HG03558 (cell line): ENCODE measurements around the gene CLP1.
"Not testable (repeated sequence)": the region's sequence is repeated elsewhere in the genome, so short reads cannot be mapped to it uniquely, and the experiment has no call there.

ENCODE experiments used
- ATAC-seq: cut with Tn5 transposase; IDR thresholded peaks from one replicate; pipeline ENCODE4 v1.9.1; 2021; ENCODE audit warnings: moderate number of reproducible peaks; ENCODE audit not compliant: unreplicated experiment; ENCODE audit errors: extremely low read depth

The CLP1 gene

DNA sequence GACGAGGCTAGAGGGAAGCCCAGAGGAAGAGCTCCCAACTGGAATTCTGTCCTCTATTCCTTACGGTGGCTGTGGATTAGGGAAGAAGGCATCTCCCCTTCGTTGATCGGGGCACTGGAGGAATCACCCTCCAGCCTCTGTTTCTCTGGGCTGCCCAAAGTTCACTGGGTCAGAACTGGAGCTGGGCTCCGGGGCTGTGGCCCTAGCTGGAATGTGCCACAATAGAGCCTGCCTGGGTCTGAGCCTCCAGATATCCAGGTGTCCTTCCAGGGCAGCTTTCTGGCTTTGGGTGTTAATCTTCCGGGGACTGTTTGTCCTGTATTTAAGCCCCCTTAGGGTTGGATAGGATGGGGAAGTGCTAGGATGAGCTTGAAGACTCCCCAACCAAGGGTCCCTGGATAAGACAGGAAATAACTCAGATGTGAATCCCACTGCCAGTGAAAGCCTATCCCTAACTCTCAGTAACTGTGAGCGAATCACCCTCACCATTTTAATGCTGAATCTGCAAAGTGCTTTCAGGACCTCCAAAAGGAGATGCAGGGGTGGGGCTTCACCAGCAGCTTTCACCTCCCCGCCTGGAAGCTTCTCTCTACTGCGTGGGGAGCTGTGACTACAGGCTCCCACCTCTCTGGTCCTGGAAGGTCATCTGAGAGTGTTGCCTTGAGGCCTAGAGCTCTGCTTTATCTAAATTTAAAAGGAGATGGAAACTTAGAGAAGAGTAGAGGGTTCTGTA is 17.3 kb upstream of the CLP1 start:
- ATAC-seq, result no peak

DNA sequence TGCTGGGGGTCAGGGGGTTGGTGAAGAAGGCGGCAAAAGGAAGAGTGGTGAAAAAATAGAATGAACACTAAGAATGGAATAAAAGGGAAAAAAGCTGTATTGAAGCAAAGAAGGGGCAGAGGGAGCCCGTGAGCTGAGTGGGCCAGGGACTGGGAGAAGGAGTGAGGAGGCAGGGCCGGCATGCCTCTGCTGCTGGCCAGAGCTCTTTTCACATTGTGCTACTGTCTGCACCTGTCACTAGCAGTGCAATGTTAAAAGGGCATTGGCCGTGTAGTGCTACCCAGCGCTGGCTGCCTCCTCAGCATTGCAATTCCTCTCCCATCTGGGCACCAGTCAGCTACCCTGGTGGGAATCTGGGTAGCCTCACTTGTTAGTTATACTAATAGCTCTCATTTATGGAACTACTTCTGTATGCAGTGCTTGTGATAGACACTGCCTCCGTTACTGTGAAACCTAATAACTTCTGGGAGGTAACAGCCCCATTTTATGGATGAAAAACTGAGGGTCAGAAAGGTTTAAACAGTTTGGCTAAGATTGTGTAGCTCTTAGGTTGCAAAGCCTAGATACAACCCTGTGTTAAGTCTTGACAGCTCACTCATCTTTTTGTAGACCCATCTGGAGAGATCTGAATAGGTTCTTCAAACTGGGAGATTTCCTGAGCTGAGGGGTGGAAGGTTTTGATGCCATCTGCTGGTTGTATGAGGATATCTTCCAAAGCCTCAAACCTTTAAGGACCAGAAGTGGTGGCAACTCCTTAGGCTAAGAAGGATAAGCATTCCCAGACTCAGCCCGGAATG is 16.4 kb upstream of the CLP1 start:
- no peak for ATAC-seq

DNA sequence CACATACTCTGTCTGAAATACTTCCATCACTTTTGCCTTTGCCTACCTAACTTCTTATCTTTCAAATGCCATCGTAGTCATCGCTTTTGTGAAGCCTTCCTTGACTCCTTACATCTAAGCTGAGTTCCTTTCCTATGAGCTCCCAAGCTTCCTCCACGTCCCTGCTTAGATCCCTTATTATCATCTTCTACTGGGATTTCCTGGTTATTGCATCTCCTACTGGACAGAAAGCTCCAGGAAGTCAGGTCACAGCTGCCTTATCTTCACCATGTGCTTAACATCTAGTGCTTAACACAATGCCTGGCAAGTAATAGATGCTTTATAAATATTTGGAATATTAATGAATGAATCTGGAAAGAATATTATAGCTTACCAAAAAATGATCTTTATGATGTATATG is 13.8 kb upstream of the CLP1 start:
- ATAC-seq, result no peak

DNA sequence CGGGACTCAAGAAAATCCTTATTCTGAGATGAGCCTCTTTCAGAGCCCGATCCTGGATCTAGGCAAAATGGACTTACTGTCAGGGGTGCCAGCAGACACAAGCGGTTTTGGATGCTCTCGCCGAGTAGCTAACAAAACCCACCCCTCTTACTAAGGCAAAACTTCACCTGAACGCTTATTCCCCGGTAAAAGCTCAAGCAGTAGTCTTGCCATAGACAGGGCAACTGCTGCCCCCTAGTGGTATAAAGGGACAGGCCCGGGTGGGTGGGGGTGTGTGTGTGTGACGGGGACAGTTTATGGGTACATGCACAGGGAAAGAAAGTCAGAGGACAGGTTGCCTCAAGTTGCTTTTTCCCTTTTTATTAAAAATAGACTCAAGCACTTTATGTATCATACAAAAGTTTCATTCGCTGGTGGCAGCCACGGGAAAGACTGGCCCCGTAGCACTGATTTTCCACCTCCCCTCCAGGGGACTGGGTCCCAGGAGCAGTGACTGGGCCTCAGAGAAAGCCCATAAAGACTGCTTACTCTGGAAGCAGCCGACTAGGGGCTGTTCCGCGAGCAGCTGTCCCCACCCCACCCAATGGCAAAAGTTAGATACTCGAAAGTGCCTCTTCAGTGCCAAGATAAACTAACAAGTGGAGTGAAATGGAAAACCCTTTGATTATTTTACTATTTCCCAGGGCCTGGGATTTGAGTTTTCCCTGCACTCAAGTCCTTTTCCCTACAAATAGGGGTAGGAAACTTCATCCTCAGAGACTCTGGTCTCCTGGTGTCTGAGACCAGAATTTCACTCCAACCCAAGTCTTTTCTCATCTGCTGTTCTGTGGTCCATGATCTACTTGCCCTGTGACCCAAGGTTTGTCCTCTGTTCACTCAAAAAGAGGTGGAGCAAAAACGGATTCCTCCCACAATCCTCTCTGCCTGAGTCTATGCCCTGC is 12.5 kb upstream of the CLP1 start:
- ATAC-seq, result no peak

DNA sequence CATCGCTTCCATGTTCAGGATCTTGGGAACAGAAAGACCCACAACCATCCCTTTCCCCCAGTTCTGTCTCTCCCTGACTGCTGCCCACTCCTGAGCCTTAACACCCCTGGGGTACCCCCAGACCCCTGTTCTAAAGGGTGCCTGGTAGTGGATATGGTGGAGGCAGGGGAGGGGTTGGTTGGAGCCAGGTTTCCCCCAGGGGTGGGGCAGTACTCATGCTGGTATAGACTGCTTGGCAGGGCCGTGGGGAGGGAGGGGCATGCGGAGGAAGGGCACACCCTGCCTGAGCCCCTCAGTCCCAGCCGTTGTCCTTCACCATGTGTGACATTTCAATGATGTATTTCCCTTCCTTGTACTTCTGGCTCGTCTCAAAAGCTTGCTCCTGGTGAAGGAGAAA is 11.9 kb upstream of the CLP1 start:
- no peak for ATAC-seq

DNA sequence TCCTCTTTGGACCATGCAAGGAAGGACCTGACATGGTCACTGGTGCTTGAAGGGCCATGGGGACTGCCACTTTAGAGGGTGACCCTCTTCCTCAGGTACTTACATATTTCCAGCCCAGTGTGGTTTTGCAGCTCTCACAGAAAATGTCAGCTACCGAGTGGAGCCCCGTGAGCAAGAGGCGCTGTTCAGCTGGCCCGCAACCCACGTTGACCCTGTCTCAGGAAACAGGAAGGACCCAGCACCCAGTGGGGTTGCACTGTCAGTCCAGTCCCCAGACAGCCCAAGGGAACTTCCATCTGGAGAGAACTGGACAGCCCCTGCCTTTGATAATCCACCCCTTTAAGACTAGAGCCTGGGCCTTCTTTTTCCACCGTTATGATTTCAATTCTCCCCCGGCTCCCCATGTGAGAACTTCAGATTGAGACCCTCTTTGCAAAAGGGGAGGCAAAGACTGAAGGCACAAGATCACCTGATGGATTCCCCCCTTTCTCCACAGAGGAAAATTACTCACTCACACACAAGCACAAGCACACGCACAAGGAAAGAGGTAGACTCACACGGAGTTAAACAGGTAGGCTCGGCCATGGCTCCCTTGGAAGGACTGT is 11.3 kb upstream of the CLP1 start:
- ATAC-seq, result no peak

DNA sequence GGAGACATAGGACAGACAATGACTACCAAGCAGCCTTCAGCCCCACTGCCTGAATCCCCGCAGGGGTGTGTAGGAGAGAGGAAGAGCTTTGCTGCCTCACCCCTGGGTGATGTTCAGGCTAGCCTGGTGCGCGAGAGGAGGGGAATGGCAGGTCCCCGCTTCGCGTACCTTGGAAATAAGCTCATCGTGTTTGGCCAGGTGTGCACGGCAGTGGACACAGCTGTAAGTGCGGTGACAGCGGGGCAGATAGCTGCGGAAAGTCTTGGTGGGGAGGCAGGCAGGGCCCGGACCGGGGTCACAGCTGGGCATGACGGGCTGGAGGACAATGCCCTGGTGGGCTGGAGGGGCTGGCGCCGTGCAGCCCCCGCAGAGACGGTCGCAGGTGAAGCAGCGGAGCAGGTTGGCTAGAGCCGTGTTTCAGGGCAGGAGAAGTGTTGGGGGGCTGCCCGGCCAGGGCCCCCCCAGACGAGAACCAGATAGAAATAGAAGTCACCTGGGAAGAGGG is 10.7 kb upstream of the CLP1 start:
- ATAC-seq, result no peak

DNA sequence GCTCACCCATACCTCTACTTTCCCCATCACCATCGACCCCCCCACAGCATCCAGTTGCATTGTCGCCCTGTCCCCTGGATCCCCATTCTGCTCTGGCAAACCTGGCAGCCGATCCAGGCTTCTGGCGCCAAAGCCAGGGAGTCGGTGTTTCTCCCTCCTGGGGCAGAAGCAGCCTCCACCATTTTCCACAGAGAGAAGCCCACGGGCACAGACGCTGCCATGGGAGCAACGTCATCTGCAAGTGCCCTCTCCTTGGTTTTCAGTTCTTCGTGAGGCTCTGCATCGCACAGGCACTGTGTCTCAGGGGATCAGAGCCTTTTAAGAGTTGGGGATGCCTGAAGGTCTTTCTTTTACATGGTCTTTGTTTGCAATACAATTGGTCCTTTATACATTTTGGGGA is 10.2 kb upstream of the CLP1 start:
- no peak for ATAC-seq

DNA sequence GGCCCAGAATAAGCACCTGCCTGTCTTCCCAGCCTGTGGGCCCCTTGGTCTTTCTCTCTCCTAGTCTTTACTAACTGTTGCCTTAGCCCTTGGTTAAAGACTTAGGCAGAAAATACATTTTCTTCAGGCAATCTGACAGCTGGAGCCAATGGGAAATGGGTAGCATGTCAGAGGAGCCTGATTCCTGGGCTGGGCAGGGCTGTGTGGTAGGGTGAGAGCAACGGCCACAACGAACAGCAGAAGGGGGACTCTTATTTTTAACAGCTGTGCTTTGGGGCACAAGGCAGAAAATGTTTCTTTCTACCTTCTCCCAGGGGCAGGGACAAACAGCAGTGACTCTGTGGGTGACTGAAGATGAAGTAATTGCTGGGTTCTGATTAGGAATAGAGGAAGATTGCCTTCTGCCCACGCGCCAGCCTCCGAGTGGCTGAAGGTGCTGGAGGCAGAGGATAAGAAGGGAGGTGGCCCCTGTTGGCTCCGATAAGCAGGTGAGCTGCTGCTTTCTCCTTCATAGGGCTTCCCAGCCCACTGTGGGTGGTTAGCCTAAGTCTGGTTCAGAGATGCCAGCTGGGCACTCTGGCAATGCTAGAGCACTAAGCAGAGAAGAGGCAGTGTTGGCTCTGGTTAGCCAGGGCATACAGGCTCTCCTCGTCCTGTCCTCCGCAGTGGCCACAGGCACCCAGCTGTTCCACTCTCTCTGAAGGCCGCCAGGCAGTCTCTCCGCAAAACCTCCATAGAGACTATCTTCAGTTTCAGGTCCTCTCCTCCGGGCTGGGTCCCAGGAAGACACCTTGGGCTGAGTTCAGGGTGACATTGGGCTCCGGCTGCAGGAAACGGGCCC is 9.4 kb upstream of the CLP1 start:
- ATAC-seq, result no peak

DNA sequence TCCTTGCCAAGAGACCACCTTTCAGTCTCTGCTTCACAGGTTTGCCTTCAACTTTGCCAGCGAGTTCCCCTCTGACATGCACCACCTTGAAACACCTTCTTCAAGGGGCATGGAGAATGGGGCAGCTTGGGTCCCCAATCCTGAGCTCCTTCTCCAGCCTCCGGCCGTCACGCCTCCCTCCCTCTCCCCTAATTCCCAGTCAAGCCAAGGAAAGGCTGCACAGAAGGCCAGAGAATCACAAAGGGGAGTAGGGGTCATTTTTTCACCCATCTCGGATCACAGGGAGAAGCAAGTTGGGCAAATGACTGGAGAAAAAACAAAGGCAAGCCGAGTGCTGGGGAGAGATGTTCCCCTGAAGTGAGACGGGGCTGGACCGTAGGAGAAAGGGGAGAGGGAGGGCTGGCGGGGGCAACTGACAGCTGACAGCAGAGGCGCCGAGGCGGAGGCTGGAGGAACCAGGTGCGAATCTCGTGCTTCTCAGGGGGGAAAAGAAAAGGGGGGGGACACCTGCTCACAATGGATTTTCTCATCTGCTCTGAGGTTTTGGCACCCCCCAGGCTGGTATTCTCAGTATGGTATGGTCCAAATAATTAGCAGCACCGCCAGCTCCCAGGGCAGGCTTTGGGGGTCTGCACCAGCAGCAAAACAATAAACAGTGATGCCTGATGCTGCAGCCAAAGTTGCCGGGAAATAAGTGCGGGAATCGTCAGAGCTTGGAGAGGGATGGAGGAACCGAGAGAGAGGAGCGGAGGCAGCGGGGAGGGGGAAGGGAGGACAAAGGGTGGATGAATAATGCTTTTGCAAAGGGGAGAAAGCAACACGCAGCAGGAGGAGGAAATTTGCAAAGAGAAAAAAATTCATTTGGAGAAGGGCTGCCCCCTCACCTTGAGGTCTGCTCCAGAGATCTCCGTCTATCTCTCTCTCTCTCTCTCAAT is 8.5 kb upstream of the CLP1 start:
- ATAC-seq, result no peak

DNA sequence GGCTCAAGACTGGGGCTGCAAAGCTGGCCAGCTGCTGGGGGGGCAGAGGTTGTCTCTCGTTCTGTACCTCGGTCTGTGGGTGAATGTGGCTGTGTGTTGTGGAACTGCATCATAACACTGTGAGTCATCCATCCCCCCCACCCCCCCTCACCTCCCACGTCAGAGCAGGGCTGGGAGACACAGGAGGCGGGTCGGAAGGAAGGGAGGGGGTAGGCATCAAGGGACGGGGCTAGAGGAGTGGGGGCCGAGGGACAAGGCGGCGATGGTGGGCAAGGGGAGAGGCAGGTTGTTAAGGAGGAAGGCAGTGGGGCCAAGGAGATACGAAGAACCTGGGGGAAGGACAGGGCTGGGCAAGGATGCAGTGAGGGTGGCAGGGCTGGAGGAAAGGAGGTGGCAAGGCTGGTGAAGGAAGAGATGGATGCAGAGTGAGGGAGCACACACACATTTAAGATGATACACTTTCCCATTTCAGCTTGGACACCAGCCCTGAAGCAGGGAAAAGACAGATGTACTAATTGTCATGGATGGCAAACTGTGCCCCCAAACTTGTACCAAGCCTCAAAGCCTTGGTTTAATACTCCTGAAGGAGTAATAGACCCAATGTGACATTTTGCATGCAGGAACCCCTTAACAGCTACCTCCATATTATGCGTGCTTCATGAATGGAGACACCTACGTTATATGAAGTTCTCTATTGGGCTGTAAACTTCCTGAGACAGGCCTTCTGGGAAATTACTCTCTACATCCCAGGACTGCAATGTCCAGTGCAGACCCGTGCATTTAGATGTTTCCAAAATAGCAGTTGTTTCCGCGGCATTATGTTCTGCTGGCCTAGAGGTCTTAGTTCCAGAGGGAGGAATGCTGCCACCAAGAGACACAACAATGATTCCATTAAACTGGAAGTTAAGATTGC is 7.5 kb upstream of the CLP1 start, which contains the start of gene YPEL4:
Gene YPEL4, minus strand, starts transcription at position 87 of the 913 bp plus-strand sequence. CDS start 2,805 bp downstream, outside the sequence.
- ATAC-seq, result no peak

DNA sequence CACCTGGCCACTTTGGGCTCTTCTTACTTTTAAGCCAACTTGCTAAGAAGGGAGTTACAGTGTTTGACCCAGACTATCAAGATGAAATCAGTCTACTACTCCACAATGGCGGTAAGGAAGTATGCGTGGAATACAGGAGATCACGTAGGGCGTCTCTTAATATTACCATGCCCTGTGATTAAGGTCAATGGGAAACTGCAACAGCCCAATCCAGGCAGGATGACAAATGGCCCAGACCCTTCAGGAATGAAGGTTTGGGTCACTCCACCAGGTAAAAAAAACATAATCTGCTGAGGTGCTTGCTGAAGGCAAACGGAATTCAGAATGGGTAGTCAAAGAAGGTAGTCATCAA is 6.8 kb upstream of the CLP1 start:
- no peak for ATAC-seq

DNA sequence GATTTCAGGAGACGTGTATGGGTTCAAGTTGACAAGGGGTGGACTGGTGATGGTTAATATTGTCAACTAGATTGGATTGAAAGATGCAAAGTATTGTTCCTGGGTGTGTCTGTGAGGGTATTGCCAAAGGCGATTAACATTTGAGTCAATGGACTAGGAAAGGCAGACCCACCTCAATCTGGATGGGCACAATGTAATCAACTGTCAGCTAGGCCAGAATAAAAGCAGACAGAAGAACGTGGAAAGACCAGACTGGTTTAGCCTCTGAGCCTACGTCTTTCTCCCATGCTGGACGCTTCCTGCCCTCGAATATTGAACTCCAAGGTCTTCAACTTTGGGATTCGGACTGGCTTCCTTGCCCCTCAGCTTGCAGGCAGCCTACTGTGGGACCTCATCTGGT is 6.2 kb upstream of the CLP1 start:
- no peak for ATAC-seq

DNA sequence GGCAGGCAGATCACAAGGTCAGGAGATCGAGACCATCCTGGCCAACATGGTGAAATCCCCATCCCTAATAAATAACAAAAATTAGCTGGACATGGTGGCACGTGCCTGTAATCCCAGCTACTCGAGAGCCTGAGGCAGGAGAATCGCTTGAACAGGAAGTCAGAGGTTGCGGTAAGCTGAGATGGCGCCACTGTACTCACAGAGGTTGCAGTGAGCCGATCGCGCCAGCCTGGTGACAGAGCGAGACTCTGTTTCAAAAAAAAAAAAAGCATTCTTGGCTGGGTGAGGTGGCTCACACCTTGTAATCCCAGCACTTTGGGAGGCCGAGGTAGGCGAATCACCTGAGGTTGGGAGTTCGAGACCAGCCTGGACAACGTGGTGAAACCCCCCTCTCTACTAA is 5.3 kb upstream of the CLP1 start:
- not testable (repeated sequence) for ATAC-seq

DNA sequence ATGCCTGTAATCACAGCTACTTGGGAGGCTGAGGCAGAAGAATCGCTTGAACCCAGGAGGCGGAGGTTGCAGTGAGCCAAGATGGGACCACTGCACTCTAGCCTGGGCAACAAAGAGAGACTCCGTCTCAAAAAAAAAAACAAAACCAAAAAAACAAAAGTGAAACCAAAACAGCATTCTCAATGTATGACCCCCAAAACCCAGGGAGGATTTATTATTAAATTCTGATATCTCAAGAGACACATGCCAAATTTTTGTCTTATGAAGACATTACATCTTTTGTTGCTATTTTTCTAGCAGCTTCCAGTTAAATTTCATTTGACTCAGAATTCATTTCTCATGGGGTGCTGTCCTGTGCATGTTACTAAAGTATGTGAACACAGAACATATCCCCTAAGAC is 4.9 kb upstream of the CLP1 start:
- no peak for ATAC-seq

DNA sequence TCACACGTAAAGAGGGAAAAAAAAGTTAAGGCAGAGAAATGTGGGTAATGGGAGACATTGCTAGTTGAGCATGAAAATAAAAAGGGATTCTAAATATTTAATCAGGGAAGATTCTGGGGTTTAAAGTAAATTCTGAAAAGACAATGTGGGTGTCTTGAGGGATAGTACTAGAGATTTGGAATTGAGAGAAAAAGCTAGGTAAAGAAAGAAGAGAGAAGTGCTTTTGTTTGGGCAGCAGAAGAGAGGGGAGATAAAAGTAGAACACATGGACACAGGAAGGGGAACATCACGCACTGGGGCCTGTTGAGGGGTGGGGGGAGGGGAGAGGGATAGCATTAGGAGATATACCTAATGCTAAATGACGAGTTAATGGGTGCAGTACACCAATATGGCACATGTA is 4.4 kb upstream of the CLP1 start:
- ATAC-seq, result no peak

DNA sequence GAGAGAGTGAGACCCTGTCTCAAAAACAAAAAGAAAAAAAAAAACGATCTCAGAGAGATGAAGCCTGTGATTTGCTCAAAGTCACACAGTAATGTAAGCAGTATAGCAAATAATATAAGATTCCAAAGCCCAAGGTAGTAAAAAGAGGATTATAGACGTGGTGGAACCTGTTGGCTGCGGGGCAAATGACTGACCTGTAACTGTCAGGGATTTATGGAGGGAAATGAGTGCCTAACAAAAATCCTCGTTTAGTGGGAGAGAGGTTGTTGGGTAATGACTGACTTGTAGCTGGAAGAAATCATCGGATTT is 723 bp upstream of the CLP1 start:
- no peak for ATAC-seq

DNA sequence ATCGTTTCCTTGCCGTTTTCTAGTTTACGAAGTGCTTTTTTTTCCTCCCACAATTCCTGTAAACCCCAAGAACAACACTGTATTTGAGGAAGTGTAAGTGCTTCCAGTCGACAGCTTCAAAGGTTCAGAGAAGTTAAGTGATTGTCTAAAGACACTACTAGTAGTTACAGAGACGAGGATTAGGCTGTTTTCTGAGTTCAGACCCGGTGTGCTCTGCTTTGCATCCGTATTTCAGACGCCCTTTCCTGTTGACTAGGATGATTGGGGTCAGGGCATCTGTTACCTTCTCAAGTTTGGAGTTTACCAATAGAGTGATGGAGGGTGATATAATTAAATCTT is 430 bp downstream of the CLP1 start:
- no peak for ATAC-seq
